GM12878 (cell line): ENCODE results near the gene RGS6. TPM values are rescaled to one million over a fixed set of nuclear protein-coding genes. Genes with fewer than 3 reads are reported as not detected.

Source experiments
- ATF7 ChIP-seq: fragments of 450-650 bp; IDR thresholded peaks from 2 replicates; pipeline ENCODE4 v1.6.1; 2016; ENCODE audit warnings: low read depth, mild to moderate bottlenecking
- BACH1 ChIP-seq: fragments of 450-650 bp; IDR thresholded peaks from 2 replicates; pipeline ENCODE4 v1.6.1; 2017; ENCODE audit warnings: mild to moderate bottlenecking, borderline replicate concordance
- CEBPB ChIP-seq, 2 experiments: fragments of 150-350 bp in 1 of 2; IDR thresholded peaks; 2 replicates each; pipeline ENCODE4 v1.6.1; 2012 to 2014; ENCODE audit warnings: low read depth in 2 of 2, low read length in 2 of 2, borderline replicate concordance in 1 of 2, inconsistent platforms in 1 of 2
- CREM ChIP-seq: IDR thresholded peaks from 2 replicates; pipeline ENCODE4 v1.6.1; 2014; ENCODE audit warnings: antibody characterized with exemption, low read depth
- FOXK2 ChIP-seq: fragments of 450-650 bp; IDR thresholded peaks from 2 replicates; pipeline ENCODE4 v1.6.1; 2017; ENCODE audit warnings: mild to moderate bottlenecking, moderate library complexity
- MYC ChIP-seq: IDR thresholded peaks from 2 replicates; pipeline ENCODE4 v1.6.1; 2011; ENCODE audit warnings: mild to moderate bottlenecking, low read length, moderate library complexity, inconsistent platforms; ENCODE audit not compliant: insufficient read depth, insufficient replicate concordance, insufficient read length, severe bottlenecking
- POLR2AphosphoS5 ChIP-seq: IDR thresholded peaks from 2 replicates; pipeline ENCODE4 v1.6.1; 2011; ENCODE audit warnings: mild to moderate bottlenecking, low read length, inconsistent platforms
- SMARCA5 ChIP-seq: fragments of 450-650 bp; IDR thresholded peaks from 2 replicates; pipeline ENCODE4 v1.6.1; 2017; ENCODE audit warnings: mild to moderate bottlenecking
- SUPT20H ChIP-seq: IDR thresholded peaks from 2 replicates; pipeline ENCODE4 v1.6.1; 2011; ENCODE audit warnings: low read depth, mild to moderate bottlenecking, low read length, moderate library complexity, borderline replicate concordance; ENCODE audit not compliant: control insufficient read depth
- TBL1XR1 ChIP-seq: IDR thresholded peaks from 2 replicates; pipeline ENCODE4 v1.6.1; 2012; ENCODE audit warnings: low read depth, low read length, improper control_type of control experiment
- TCF12 ChIP-seq: IDR thresholded peaks from 2 replicates; pipeline ENCODE4 v1.6.1; 2011; ENCODE audit warnings: low read depth, mild to moderate bottlenecking, low read length
- WRNIP1 ChIP-seq: IDR thresholded peaks from 2 replicates; pipeline ENCODE4 v1.6.1; 2011; ENCODE audit warnings: low read depth, low read length, improper control_type of control experiment, borderline replicate concordance
- polyA plus RNA-seq, 11 experiments: library from polyadenylated mRNA; depleted of rRNA in 4 of 11; unstranded in 6 of 11; stranded (reverse) in 5 of 11; fragments of >200 nt; fragmentation: Nextera tagmentation in 4 of 11; fragmentation: Illumina TruSeq in 1 of 11; extraction: Ambion mirVana in 4 of 11; extraction: Trizol in 1 of 11; gene quantifications; 1 replicate in 1 of 11; 2 replicates in 10 of 11; pipeline versions ENCODE4 v1.2.1 to v1.2.3, GENCODE V29; 2011 to 2016; ENCODE audit warnings: inconsistent platforms in 2 of 11, missing spikeins in 2 of 11, low read depth in 1 of 11
- total RNA-seq, 4 experiments: library from RNA; depleted of rRNA in 3 of 4; stranded (reverse); fragments of >200 nt in 3 of 4; fragmentation: Illumina TruSeq in 1 of 4; extraction: Trizol in 1 of 4; gene quantifications; 2 replicates each; pipeline versions ENCODE4 v1.2.1 to v1.2.3, GENCODE V29; 2013 to 2021
- TF ChIP-seq, protein P1 (sequence below): IDR thresholded peaks from 2 replicates; pipeline ENCODE4 v1.6.1; 2012; ENCODE audit warnings: low read depth, low read length, improper control_type of control experiment
- TF ChIP-seq, protein P2 (sequence below): fragments of 450-650 bp; IDR thresholded peaks from 2 replicates; pipeline ENCODE4 v1.6.1; 2017; ENCODE audit warnings: mild to moderate bottlenecking, low read depth, inconsistent platforms; ENCODE audit not compliant: poor library complexity, severe bottlenecking
- TF ChIP-seq, protein P3 (sequence below): fragments of 450-650 bp; IDR thresholded peaks from 2 replicates; pipeline ENCODE4 v1.6.1; 2016; ENCODE audit warnings: mild to moderate bottlenecking
- TF ChIP-seq, protein P4 (sequence below): IDR thresholded peaks from 2 replicates; pipeline ENCODE4 v1.6.1; 2011; ENCODE audit warnings: mild to moderate bottlenecking, low read depth, low read length, moderate library complexity; ENCODE audit not compliant: insufficient replicate concordance
- TF ChIP-seq, protein P5 (sequence below): fragments of 450-650 bp; IDR thresholded peaks from 2 replicates; pipeline ENCODE4 v1.6.1; 2017; ENCODE audit warnings: low read depth, mild to moderate bottlenecking, moderate library complexity
- TF ChIP-seq, protein P6 (sequence below): fragments of 450-650 bp; IDR thresholded peaks from 2 replicates; pipeline ENCODE4 v1.6.1; 2018; ENCODE audit warnings: borderline replicate concordance, mild to moderate bottlenecking; ENCODE audit not compliant: partially characterized antibody

Gene RGS6
- total and polyA plus RNA-seq, 10 of the 15 experiments (the other 5 are each of a cell fraction or from before 2014, with no cell fraction given): 3.9 to 18.1 (median 12.4) TPM

DNA sequence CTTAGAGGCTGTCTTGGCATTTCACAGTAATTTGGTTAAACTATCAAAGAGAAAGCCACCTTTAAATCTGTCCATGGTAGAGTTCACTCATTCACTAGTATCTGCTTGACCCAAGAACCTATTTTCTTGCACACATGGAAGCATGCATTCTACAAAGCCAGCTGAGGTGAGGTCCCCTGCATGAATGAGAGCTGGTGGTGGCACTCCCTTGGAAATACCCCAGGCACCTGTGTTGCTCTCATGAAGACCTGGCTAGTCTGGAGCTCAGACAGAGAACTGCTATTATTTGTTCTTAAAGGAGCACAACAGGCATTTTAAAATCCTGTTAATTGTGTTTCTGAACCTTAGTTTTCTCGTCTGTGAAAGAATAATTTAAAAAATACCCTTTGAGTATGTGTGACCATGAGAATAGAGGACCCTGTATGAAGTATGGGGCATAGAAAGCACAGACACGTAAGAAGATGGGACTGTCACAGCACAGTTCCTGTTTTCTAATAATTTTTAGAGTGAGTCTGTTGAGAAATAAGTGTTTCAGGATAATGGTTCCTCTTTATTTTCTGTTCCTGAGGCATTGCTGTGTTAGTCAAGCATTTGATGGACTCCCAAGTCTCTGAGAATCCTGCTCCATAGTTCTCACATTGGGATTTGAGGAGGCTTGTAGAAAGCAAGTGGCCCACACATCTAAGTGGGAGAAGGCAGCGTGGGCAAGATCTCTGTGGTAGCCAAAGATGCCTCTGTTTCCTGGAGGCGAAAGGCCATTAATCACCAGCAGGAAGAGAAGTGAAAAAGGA, 10.9 kb downstream of the RGS6 start (continued):
- TF ChIP-seq, protein P1, sequence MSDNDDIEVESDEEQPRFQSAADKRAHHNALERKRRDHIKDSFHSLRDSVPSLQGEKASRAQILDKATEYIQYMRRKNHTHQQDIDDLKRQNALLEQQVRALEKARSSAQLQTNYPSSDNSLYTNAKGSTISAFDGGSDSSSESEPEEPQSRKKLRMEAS: no peak
- TF ChIP-seq FOXK2 (no peak), CEBPB (IDR thresholded peaks at IDR 0.05; ENCODE audit: borderline replicate concordance in 1 of 2, low read depth in 2 of 2, low read length in 2 of 2) (0 out of 4 replicates have a peak, but pooled peaks of 1 of the 2 experiments have one; percentile 4), TBL1XR1 (no peak), WRNIP1 (no peak), ATF7 (peak; percentile 68), SMARCA5 (peak; percentile 61; the same call in 1 of the 2 replicates), TCF12 (no peak), MYC (no peak), CREM (peak; percentile 5; the same call in 1 of the 2 replicates), SUPT20H (no peak), BACH1 (no peak), POLR2AphosphoS5 (0 out of 2 replicates have a peak, but pooled peaks have one; percentile 25)
- TF ChIP-seq, protein P2, sequence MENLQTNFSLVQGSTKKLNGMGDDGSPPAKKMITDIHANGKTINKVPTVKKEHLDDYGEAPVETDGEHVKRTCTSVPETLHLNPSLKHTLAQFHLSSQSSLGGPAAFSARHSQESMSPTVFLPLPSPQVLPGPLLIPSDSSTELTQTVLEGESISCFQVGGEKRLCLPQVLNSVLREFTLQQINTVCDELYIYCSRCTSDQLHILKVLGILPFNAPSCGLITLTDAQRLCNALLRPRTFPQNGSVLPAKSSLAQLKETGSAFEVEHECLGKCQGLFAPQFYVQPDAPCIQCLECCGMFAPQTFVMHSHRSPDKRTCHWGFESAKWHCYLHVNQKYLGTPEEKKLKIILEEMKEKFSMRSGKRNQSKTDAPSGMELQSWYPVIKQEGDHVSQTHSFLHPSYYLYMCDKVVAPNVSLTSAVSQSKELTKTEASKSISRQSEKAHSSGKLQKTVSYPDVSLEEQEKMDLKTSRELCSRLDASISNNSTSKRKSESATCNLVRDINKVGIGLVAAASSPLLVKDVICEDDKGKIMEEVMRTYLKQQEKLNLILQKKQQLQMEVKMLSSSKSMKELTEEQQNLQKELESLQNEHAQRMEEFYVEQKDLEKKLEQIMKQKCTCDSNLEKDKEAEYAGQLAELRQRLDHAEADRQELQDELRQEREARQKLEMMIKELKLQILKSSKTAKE: peak; percentile 27
- TF ChIP-seq, protein P3, sequence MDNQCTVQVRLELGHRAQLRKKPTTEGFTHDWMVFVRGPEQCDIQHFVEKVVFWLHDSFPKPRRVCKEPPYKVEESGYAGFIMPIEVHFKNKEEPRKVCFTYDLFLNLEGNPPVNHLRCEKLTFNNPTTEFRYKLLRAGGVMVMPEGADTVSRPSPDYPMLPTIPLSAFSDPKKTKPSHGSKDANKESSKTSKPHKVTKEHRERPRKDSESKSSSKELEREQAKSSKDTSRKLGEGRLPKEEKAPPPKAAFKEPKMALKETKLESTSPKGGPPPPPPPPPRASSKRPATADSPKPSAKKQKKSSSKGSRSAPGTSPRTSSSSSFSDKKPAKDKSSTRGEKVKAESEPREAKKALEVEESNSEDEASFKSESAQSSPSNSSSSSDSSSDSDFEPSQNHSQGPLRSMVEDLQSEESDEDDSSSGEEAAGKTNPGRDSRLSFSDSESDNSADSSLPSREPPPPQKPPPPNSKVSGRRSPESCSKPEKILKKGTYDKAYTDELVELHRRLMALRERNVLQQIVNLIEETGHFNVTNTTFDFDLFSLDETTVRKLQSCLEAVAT: no peak
- TF ChIP-seq, protein P4, sequence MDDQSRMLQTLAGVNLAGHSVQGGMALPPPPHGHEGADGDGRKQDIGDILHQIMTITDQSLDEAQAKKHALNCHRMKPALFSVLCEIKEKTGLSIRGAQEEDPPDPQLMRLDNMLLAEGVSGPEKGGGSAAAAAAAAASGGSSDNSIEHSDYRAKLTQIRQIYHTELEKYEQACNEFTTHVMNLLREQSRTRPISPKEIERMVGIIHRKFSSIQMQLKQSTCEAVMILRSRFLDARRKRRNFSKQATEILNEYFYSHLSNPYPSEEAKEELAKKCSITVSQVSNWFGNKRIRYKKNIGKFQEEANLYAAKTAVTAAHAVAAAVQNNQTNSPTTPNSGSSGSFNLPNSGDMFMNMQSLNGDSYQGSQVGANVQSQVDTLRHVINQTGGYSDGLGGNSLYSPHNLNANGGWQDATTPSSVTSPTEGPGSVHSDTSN: peak; percentile 88
- TF ChIP-seq, protein P5, sequence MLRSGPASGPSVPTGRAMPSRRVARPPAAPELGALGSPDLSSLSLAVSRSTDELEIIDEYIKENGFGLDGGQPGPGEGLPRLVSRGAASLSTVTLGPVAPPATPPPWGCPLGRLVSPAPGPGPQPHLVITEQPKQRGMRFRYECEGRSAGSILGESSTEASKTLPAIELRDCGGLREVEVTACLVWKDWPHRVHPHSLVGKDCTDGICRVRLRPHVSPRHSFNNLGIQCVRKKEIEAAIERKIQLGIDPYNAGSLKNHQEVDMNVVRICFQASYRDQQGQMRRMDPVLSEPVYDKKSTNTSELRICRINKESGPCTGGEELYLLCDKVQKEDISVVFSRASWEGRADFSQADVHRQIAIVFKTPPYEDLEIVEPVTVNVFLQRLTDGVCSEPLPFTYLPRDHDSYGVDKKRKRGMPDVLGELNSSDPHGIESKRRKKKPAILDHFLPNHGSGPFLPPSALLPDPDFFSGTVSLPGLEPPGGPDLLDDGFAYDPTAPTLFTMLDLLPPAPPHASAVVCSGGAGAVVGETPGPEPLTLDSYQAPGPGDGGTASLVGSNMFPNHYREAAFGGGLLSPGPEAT: peak; percentile 85
- TF ChIP-seq, protein P6, sequence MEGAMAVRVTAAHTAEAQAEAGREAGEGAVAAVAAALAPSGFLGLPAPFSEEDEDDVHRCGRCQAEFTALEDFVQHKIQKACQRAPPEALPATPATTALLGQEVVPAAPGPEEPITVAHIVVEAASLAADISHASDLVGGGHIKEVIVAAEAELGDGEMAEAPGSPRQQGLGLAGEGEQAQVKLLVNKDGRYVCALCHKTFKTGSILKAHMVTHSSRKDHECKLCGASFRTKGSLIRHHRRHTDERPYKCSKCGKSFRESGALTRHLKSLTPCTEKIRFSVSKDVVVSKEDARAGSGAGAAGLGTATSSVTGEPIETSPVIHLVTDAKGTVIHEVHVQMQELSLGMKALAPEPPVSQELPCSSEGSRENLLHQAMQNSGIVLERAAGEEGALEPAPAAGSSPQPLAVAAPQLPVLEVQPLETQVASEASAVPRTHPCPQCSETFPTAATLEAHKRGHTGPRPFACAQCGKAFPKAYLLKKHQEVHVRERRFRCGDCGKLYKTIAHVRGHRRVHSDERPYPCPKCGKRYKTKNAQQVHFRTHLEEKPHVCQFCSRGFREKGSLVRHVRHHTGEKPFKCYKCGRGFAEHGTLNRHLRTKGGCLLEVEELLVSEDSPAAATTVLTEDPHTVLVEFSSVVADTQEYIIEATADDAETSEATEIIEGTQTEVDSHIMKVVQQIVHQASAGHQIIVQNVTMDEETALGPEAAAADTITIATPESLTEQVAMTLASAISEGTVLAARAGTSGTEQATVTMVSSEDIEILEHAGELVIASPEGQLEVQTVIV: no peak
